GM12891 (cell line): ENCODE results near the gene GRM1.

Experiments
- POLR2A ChIP-seq: IDR thresholded peaks from 2 replicates; pipeline ENCODE4 v1.6.1; 2011; ENCODE audit warnings: low read depth, low read length, control low read depth
- POLR2AphosphoS5 ChIP-seq: IDR thresholded peaks from 2 replicates; pipeline ENCODE4 v1.6.1; 2011; ENCODE audit warnings: low read depth, low read length, control low read depth
- SPI1 ChIP-seq: IDR thresholded peaks from 2 replicates; pipeline ENCODE4 v1.6.1; 2011; ENCODE audit warnings: low read depth, low read length, control low read depth
- TAF1 ChIP-seq: IDR thresholded peaks from 2 replicates; pipeline ENCODE4 v1.6.1; 2011; ENCODE audit warnings: low read depth, low read length, control low read depth

DNA sequence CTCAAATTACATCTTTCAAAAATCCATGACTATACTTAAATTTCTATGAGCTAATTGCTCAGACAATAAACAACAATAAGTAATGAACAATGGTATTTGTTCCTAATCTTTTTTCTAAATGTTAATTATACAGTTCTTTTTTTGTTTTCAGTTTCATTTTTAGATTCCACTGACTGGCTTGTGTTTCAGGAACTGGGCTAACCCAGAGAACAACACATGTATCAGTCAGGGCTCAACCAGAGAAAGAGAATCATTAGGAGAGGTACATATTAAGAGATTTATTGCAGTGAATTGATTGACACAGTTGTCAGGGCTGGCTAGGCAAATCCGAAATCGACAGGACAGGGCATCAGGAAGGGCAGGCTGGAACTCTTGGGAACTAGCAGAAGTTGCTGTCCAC is 182.8 kb downstream of the GRM1 start:
- no peak for TF ChIP-seq POLR2A
- TF ChIP-seq TAF1 = no peak
- no peak for TF ChIP-seq POLR2AphosphoS5
- TF ChIP-seq SPI1 = no peak
